Neuronal stem cell (in vitro differentiated cells): ENCODE measurements around the gene CEP192.
"Not testable (repeated sequence)": the region's sequence is repeated elsewhere in the genome, so short reads cannot be mapped to it uniquely, and the experiment has no call there.

Experiments
- DNase-seq: peaks from one replicate; pipeline ENCODE4 v3.0.0-alpha.2; 2013; ENCODE audit warnings: low spot score
- H2AFZ ChIP-seq: one replicate; pipeline ENCODE4 v1.6.1; 2013; ENCODE audit warnings: mild to moderate bottlenecking, low read length, inconsistent platforms
- H2AK5ac ChIP-seq: 2 replicates; pipeline ENCODE4 v1.6.1; 2013; ENCODE audit warnings: low read depth, mild to moderate bottlenecking, inconsistent platforms, low read length, moderate library complexity, mixed read lengths
- H2BK120ac ChIP-seq: 2 replicates; pipeline ENCODE4 v1.6.1; 2013; ENCODE audit warnings: low read depth, mild to moderate bottlenecking, inconsistent platforms, low read length, moderate library complexity, mixed read lengths
- H2BK12ac ChIP-seq: one replicate; pipeline ENCODE4 v1.6.1; 2013; ENCODE audit warnings: low read length, inconsistent platforms
- H2BK15ac ChIP-seq: 2 replicates; pipeline ENCODE4 v1.6.1; 2013; ENCODE audit warnings: mild to moderate bottlenecking, low read length, inconsistent platforms, mixed read lengths
- H2BK5ac ChIP-seq: one replicate; pipeline ENCODE4 v1.6.1; 2013; ENCODE audit warnings: inconsistent platforms, mild to moderate bottlenecking, low read length, moderate library complexity
- H3K14ac ChIP-seq: one replicate; pipeline ENCODE4 v1.6.1; 2013; ENCODE audit warnings: low read length, inconsistent platforms
- H3K18ac ChIP-seq: 2 replicates; pipeline ENCODE4 v1.6.1; 2013; ENCODE audit warnings: low read length, inconsistent platforms
- H3K23ac ChIP-seq: 2 replicates; pipeline ENCODE4 v1.6.1; 2013; ENCODE audit warnings: low read depth, mild to moderate bottlenecking, mixed read lengths, low read length, inconsistent platforms; ENCODE audit not compliant: poor library complexity
- H3K27ac ChIP-seq: replicated peaks from 3 replicates; pipeline ENCODE4 v1.5.1; 2013; ENCODE audit warnings: low read length, inconsistent platforms
- H3K27me3 ChIP-seq, 3 experiments: 2 replicates each; pipeline ENCODE4 v1.6.1; 2013; ENCODE audit warnings: low read length in 3 of 3, mild to moderate bottlenecking in 2 of 3, inconsistent platforms in 1 of 3, low read depth in 1 of 3, mixed read lengths in 1 of 3, moderate library complexity in 1 of 3; ENCODE audit not compliant: control insufficient read depth in 3 of 3, insufficient read depth in 3 of 3
- H3K36me3 ChIP-seq, 2 donors: replicated peaks in 1 of 2; 2 replicates each; pipeline ENCODE4 v1.6.1; 2013; ENCODE audit warnings: low read length in 2 of 2; ENCODE audit not compliant: control insufficient read depth in 2 of 2, insufficient read depth in 2 of 2
- H3K4ac ChIP-seq: 2 replicates; pipeline ENCODE4 v1.6.1; 2013; ENCODE audit warnings: inconsistent platforms, mild to moderate bottlenecking, low read length, moderate library complexity
- H3K4me1 ChIP-seq, 2 donors: 1 replicate in 1 of 2; 2 replicates in 1 of 2; pipeline ENCODE4 v1.6.1; 2013; ENCODE audit warnings: low read length in 2 of 2, low read depth in 1 of 2; ENCODE audit not compliant: control insufficient read depth in 2 of 2, insufficient read depth in 1 of 2
- H3K4me2 ChIP-seq: one replicate; pipeline ENCODE4 v1.6.1; 2013; ENCODE audit warnings: mild to moderate bottlenecking, low read length, inconsistent platforms; ENCODE audit not compliant: insufficient read depth, poor library complexity, severe bottlenecking
- H3K4me3 ChIP-seq, 2 donors: 2 replicates each; pipeline ENCODE4 v1.5.1; 2013; ENCODE audit warnings: low read length in 2 of 2, mild to moderate bottlenecking in 2 of 2, inconsistent platforms in 1 of 2, moderate library complexity in 1 of 2
- H3K79me1 ChIP-seq: one replicate; pipeline ENCODE4 v1.6.1; 2013; ENCODE audit warnings: low read depth, mild to moderate bottlenecking, inconsistent platforms, low read length, moderate library complexity
- H3K9ac ChIP-seq: one replicate; pipeline ENCODE4 v1.6.1; 2013; ENCODE audit warnings: mild to moderate bottlenecking, low read depth, low read length, inconsistent platforms; ENCODE audit not compliant: poor library complexity
- H3K9me3 ChIP-seq, 2 donors: replicated peaks in 1 of 2; 2 replicates each; pipeline versions ENCODE3 to v1.6.1; 2013; ENCODE audit warnings: low read length in 2 of 2, mild to moderate bottlenecking in 2 of 2, inconsistent platforms in 1 of 2, low read depth in 1 of 2, mixed read lengths in 1 of 2, moderate library complexity in 1 of 2; ENCODE audit not compliant: control insufficient read depth in 2 of 2, insufficient read depth in 1 of 2
- H4K8ac ChIP-seq: one replicate; pipeline ENCODE4 v1.6.1; 2013; ENCODE audit warnings: low read depth, mild to moderate bottlenecking, inconsistent platforms, low read length, moderate library complexity
- H4K91ac ChIP-seq: one replicate; pipeline ENCODE4 v1.6.1; 2013; ENCODE audit warnings: low read length, low read depth, mild to moderate bottlenecking, inconsistent platforms; ENCODE audit not compliant: poor library complexity
- WGBS, 2 donors: extraction: QIAGEN DNeasy Blood & Tissue Kit; methylation state at CpG; one replicate each; pipeline ENCODE4 v1.1.7; 2013; ENCODE audit warnings: missing lambda C conversion rate in 2 of 2, mixed read lengths in 1 of 2; ENCODE audit not compliant: insufficient read length in 2 of 2, insufficient replicate concordance in 1 of 2; ENCODE audit errors: extremely low coverage in 2 of 2; 5-methylcytosine and 5-hydroxymethylcytosine counted together

CEP192 gene

GRCh38 chr18:13076886-13077285 lies 85.7 kb downstream of the CEP192 start:
- no peak overlapping the region for H3K4me2 ChIP-seq
- H3K27ac ChIP-seq = no peak overlapping the region
- H2AK5ac ChIP-seq = no peak overlapping the region
- no peak overlapping the region for H3K9ac ChIP-seq
- no peak overlapping the region for H2BK5ac ChIP-seq
- H3K4me1 ChIP-seq = no peaks in the 10 kb centered on the region
- H2BK15ac ChIP-seq = no peak overlapping the region
- H3K79me1 ChIP-seq = no peaks in the 10 kb centered on the region
- H3K27me3 ChIP-seq = no peaks in the 10 kb centered on the region
- no peak overlapping the region for H3K4me3 ChIP-seq
- H3K4ac ChIP-seq = no peak overlapping the region
- H3K9me3 ChIP-seq = peaks cover 2 to 9% of the 10 kb centered on the region in 2 donors
- no peak overlapping the region for H3K14ac ChIP-seq
- no peak overlapping the region for H2BK12ac ChIP-seq
- no peak overlapping the region for H4K91ac ChIP-seq
- H4K8ac ChIP-seq = no peak overlapping the region
- WGBS, 2 donors = no CpG with 5 or more reads among the region's 9 CpGs
- H2BK120ac ChIP-seq = no peak overlapping the region
- H3K23ac ChIP-seq = no peak overlapping the region
- H3K36me3 ChIP-seq = peaks cover 15 to 62% of the 10 kb centered on the region in 2 donors
- H2AFZ ChIP-seq = no peak overlapping the region
- H3K18ac ChIP-seq = no peak overlapping the region
- DNase-seq = no peak

GRCh38 chr18:13077473-13077872 lies 86.3 kb downstream of the CEP192 start:
- H3K18ac ChIP-seq = no peak overlapping the region
- H4K8ac ChIP-seq = no peak overlapping the region
- H2BK120ac ChIP-seq = no peak overlapping the region
- no peak for DNase-seq
- H3K36me3 ChIP-seq = peaks cover 15 to 56% of the 10 kb centered on the region in 2 donors
- H3K4ac ChIP-seq = no peak overlapping the region
- H4K91ac ChIP-seq = no peak overlapping the region
- H2BK5ac ChIP-seq = no peak overlapping the region
- H3K4me1 ChIP-seq = no peaks in the 10 kb centered on the region
- H3K4me3 ChIP-seq = no peak overlapping the region
- no peak overlapping the region for H2BK12ac ChIP-seq
- H3K27ac ChIP-seq = no peak overlapping the region
- H2AFZ ChIP-seq = no peak overlapping the region
- no peak overlapping the region for H3K4me2 ChIP-seq
- H3K27me3 ChIP-seq = no peaks in the 10 kb centered on the region
- H3K9me3 ChIP-seq = peaks cover 2 to 9% of the 10 kb centered on the region in 2 donors
- H2BK15ac ChIP-seq = no peak overlapping the region
- WGBS, 2 donors = no CpG with 5 or more reads among the region's 2 CpGs
- no peak overlapping the region for H3K9ac ChIP-seq
- no peak overlapping the region for H2AK5ac ChIP-seq
- H3K14ac ChIP-seq = no peak overlapping the region
- no peaks in the 10 kb centered on the region for H3K79me1 ChIP-seq
- H3K23ac ChIP-seq = no peak overlapping the region

GRCh38 chr18:13078065-13078464 lies 86.9 kb downstream of the CEP192 start:
- not testable (repeated sequence) for H2AFZ ChIP-seq, H3K9ac ChIP-seq, H3K27me3 ChIP-seq, H4K8ac ChIP-seq, H3K4me3 ChIP-seq, H3K14ac ChIP-seq, H3K4me2 ChIP-seq, H3K4ac ChIP-seq, H2BK120ac ChIP-seq, H2BK12ac ChIP-seq, H4K91ac ChIP-seq, H3K18ac ChIP-seq, H2BK15ac ChIP-seq, H3K79me1 ChIP-seq, H3K9me3 ChIP-seq, DNase-seq, H3K27ac ChIP-seq, H3K4me1 ChIP-seq, H2AK5ac ChIP-seq, H2BK5ac ChIP-seq, H3K23ac ChIP-seq
- peaks cover 15 to 51% of the 10 kb centered on the region in 2 donors for H3K36me3 ChIP-seq

- Histone ChIP-seq H3K23ac (no peak overlapping the region), H3K4ac (no peak overlapping the region), H3K27me3 (no peaks in the 10 kb centered on the region), H3K9me3 (peaks cover 1 to 7% of the 10 kb centered on the region in 2 donors), H3K9ac (no peak overlapping the region), H2AK5ac (no peak overlapping the region), H3K79me1 (peaks cover 2% of the 10 kb centered on the region), H2BK12ac (no peak overlapping the region), H3K4me2 (no peak overlapping the region), H2BK5ac (no peak overlapping the region), H3K36me3 (peaks cover 7 to 76% of the 10 kb centered on the region in 2 donors), H4K8ac (no peak overlapping the region), H3K27ac (no peak overlapping the region), H2BK120ac (no peak overlapping the region), H3K18ac (no peak overlapping the region), H2AFZ (no peak overlapping the region), H3K4me1 (no peaks in the 10 kb centered on the region), H2BK15ac (no peak overlapping the region), H3K14ac (no peak overlapping the region), H4K91ac (no peak overlapping the region), H3K4me3 (no peak overlapping the region)
- DNase-seq = no peak
- no CpG with 5 or more reads among the region's 4 CpGs for WGBS, 2 donors
Observed at GRCh38 chr18:13086906-13087305, 95.7 kb downstream of the CEP192 start.
